Fibroblast of lung (primary cell): ENCODE results near the gene ANP32B. TPM values are rescaled to one million over a fixed set of nuclear protein-coding genes. Genes with fewer than 3 reads are reported as not detected.

Experiments used
- DNase-seq, 2 donors: peaks; one replicate each; pipeline versions ENCODE4 v3.0.0 to v3.0.0-alpha.2; 2010; ENCODE audit warnings: low read depth in 2 of 2
- H2AFZ ChIP-seq: 2 replicates; pipeline ENCODE4 v1.5.1; 2012; ENCODE audit warnings: low read length, control low read depth, inconsistent platforms
- H3K27ac ChIP-seq: 2 replicates; pipeline ENCODE4 v1.5.1; 2011; ENCODE audit warnings: low read length, control low read depth; ENCODE audit not compliant: insufficient read depth
- H3K27me3 ChIP-seq: 2 replicates; pipeline ENCODE4 v1.5.1; 2011; ENCODE audit warnings: mild to moderate bottlenecking, low read length; ENCODE audit not compliant: control insufficient read depth, insufficient read depth
- H3K36me3 ChIP-seq: 2 replicates; pipeline ENCODE4 v1.5.1; 2011; ENCODE audit warnings: low read length; ENCODE audit not compliant: control insufficient read depth, insufficient read depth
- H3K4me1 ChIP-seq: 2 replicates; pipeline ENCODE4 v1.5.1; 2011; ENCODE audit warnings: low read length; ENCODE audit not compliant: control insufficient read depth, insufficient read depth; ENCODE audit errors: extremely low read depth
- H3K4me2 ChIP-seq: 2 replicates; pipeline ENCODE4 v1.5.1; 2011; ENCODE audit warnings: low read length, control low read depth; ENCODE audit not compliant: insufficient read depth; ENCODE audit errors: extremely low read depth
- H3K4me3 ChIP-seq, 4 experiments: fragments of 200-600 bp in 1 of 4; sonication (generic) in 1 of 4; replicated peaks in 1 of 4; 2 replicates each; pipeline ENCODE4 v1.5.1; 2011 to 2016; ENCODE audit warnings: low read length in 4 of 4, low read depth in 3 of 4, mild to moderate bottlenecking in 3 of 4, control low read depth in 2 of 4, inconsistent platforms in 1 of 4, mixed read lengths in 1 of 4; ENCODE audit not compliant: insufficient read depth in 1 of 4; ENCODE audit errors: control extremely low read depth in 1 of 4
- H3K79me2 ChIP-seq: 2 replicates; pipeline ENCODE4 v1.5.1; 2012; ENCODE audit warnings: mild to moderate bottlenecking, low read length, inconsistent platforms; ENCODE audit not compliant: control insufficient read depth, insufficient read depth
- H3K9ac ChIP-seq: 2 replicates; pipeline ENCODE4 v1.5.1; 2011; ENCODE audit warnings: mild to moderate bottlenecking, low read length, control low read depth; ENCODE audit not compliant: insufficient read depth
- H3K9me3 ChIP-seq: 2 replicates; pipeline ENCODE4 v1.5.1; 2012; ENCODE audit warnings: low read depth, low read length; ENCODE audit not compliant: control insufficient read depth, insufficient read depth
- H4K20me1 ChIP-seq: 2 replicates; pipeline ENCODE4 v1.5.1; 2011; ENCODE audit warnings: low read length; ENCODE audit not compliant: control insufficient read depth, insufficient read depth; ENCODE audit errors: extremely low read depth
- EZH2 ChIP-seq: IDR thresholded peaks from 2 replicates; pipeline ENCODE4 v1.5.1; 2012; ENCODE audit warnings: low read length, control low read depth, mild to moderate bottlenecking; ENCODE audit errors: missing control alignments
- polyA plus RNA-seq, 2 donors: library from polyadenylated mRNA; depleted of rRNA in 1 of 2; stranded (reverse) in 1 of 2; unstranded in 1 of 2; fragments of >200 nt; gene quantifications; 2 replicates each; pipeline ENCODE4 v1.2.1, GENCODE V29; 2011 to 2012; ENCODE audit warnings: missing spikeins in 1 of 2
- total RNA-seq: library from RNA; depleted of rRNA; stranded (reverse); fragments of >200 nt; gene quantifications from 2 replicates; pipeline ENCODE4 v1.2.1, GENCODE V29; 2014
- TF ChIP-seq, protein P1 (sequence below), 2 donors: IDR thresholded peaks in 1 of 2; conservative IDR thresholded peaks in 1 of 2; 1 replicate in 1 of 2; 2 replicates in 1 of 2; pipeline ENCODE4 v1.5.1; 2011 to 2012; ENCODE audit warnings: low read length in 2 of 2, control low read depth in 1 of 2, inconsistent platforms in 1 of 2, low read depth in 1 of 2, mild to moderate bottlenecking in 1 of 2

Gene ANP32B
- total and polyA plus RNA-seq, 2 donors (not counting 1 experiment from before 2014, with no cell fraction given): 16.7 to 62.0 TPM

DNA sequence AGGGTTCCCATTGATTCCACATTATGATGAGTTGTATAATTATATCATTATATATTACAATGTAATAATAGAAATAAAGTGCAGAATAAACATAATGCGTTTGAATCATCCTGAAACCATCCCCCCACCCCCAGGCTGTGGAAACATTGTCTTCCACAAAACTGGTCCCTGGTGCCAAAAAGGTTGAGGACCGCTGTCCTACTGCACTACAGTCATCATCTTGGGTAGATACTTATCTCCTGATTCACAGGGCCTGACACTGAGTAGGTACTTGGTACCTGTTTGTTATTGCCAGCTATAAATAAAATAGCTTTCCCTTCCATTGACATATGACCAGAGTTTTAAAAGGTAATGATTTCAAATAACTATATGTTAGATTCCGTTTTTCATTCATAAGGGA, 25.6 kb downstream of the ANP32B start:
- H4K20me1 ChIP-seq: no peaks in the 10 kb centered on the region
- TF ChIP-seq EZH2: no peak
- TF ChIP-seq, protein P1, sequence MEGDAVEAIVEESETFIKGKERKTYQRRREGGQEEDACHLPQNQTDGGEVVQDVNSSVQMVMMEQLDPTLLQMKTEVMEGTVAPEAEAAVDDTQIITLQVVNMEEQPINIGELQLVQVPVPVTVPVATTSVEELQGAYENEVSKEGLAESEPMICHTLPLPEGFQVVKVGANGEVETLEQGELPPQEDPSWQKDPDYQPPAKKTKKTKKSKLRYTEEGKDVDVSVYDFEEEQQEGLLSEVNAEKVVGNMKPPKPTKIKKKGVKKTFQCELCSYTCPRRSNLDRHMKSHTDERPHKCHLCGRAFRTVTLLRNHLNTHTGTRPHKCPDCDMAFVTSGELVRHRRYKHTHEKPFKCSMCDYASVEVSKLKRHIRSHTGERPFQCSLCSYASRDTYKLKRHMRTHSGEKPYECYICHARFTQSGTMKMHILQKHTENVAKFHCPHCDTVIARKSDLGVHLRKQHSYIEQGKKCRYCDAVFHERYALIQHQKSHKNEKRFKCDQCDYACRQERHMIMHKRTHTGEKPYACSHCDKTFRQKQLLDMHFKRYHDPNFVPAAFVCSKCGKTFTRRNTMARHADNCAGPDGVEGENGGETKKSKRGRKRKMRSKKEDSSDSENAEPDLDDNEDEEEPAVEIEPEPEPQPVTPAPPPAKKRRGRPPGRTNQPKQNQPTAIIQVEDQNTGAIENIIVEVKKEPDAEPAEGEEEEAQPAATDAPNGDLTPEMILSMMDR (conservative IDR thresholded peaks at IDR 0.05 in 1 of 2, IDR thresholded peaks at IDR 0.05 in 1 of 2; ENCODE audit: low read depth in 1 of 2, low read length in 2 of 2): no peak
- H3K79me2 ChIP-seq: peaks cover 27% of the 10 kb centered on the region
- no peak overlapping the region for H3K4me3 ChIP-seq
- H3K27ac ChIP-seq: no peak overlapping the region
- no peaks in the 10 kb centered on the region for H3K9me3 ChIP-seq
- H2AFZ ChIP-seq: no peak overlapping the region
- no peak overlapping the region for H3K4me2 ChIP-seq
- no peaks in the 10 kb centered on the region for H3K27me3 ChIP-seq
- H3K9ac ChIP-seq: no peak overlapping the region
- DNase-seq: no peak
- peaks cover 24% of the 10 kb centered on the region for H3K36me3 ChIP-seq
- H3K4me1 ChIP-seq: no peaks in the 10 kb centered on the region

DNA sequence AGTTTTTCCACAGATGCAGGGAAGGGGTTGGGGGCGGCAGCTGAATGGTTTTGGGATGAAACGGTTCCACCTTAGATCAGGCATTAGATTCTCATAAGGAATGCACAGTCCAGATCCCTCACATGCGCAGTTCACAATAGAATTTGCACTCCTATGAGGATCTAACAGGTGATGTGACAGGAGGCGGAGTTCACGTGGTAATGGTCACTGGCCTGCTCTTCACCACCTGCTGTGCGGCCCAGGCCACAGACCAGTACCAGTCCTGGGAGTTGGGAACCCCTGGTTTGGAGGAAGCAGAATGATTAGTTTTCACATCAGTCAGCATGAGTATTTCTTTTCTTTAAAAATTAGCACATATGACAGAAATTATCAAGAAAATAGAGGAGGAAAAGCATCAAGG, 26.3 kb downstream of the ANP32B start:
- DNase-seq: no peak
- Histone ChIP-seq H3K36me3 (peaks cover 26% of the 10 kb centered on the region), H3K9me3 (no peaks in the 10 kb centered on the region), H3K4me2 (no peak overlapping the region), H4K20me1 (no peaks in the 10 kb centered on the region), H3K4me3 (no peak overlapping the region), H3K27me3 (no peaks in the 10 kb centered on the region), H3K79me2 (peaks cover 24% of the 10 kb centered on the region), H2AFZ (no peak overlapping the region), H3K27ac (no peak overlapping the region), H3K9ac (no peak overlapping the region), H3K4me1 (no peaks in the 10 kb centered on the region)
- TF ChIP-seq EZH2: no peak
- TF ChIP-seq, protein P1 (conservative IDR thresholded peaks at IDR 0.05 in 1 of 2, IDR thresholded peaks at IDR 0.05 in 1 of 2; ENCODE audit: low read depth in 1 of 2, low read length in 2 of 2): no peak

DNA sequence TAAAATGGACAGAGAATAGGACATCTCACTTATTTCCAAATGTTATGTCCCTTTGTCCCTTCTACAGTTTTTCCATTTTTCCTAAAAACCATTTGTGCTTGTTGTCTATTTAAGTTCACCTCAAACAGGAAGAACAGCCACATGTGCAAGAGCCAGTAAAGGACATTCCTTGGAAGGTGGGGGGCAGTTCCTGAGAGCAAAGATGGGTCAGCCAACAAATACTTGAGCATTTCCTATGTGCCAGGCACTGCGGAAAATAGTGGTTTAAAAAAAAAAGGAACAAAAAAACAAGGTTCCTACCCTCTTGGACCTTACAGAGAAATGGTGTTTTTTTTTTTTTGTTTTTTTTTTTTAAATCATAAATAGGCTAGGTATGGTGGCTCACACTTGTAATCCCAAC, 26.8 kb downstream of the ANP32B start:
- H3K36me3 ChIP-seq: peaks cover 24% of the 10 kb centered on the region
- peak overlapping the region; percentile 20 for H3K27ac ChIP-seq
- DNase-seq: peak; percentile 22 to 73

More for the DNA sequence above, 26.8 kb downstream of the ANP32B start:
- H3K4me3 ChIP-seq: no peak overlapping the region
- peaks cover 22% of the 10 kb centered on the region for H3K79me2 ChIP-seq
- H3K27me3 ChIP-seq: no peaks in the 10 kb centered on the region
- TF ChIP-seq, protein P1 (conservative IDR thresholded peaks at IDR 0.05 in 1 of 2, IDR thresholded peaks at IDR 0.05 in 1 of 2; ENCODE audit: low read depth in 1 of 2, low read length in 2 of 2): no peak
- TF ChIP-seq EZH2: no peak
- H3K9ac ChIP-seq: no peak overlapping the region
- no peak overlapping the region for H3K4me2 ChIP-seq
- no peak overlapping the region for H2AFZ ChIP-seq
- H3K9me3 ChIP-seq: no peaks in the 10 kb centered on the region
- H3K4me1 ChIP-seq: no peaks in the 10 kb centered on the region
- H4K20me1 ChIP-seq: no peaks in the 10 kb centered on the region
